DOHH2 (cell line): Measurements from ENCODE around the gene TYROBP.

ENCODE experiments used
- EZH2phosphoT487 ChIP-seq: fragments of 200-600 bp; sonication (generic); IDR thresholded peaks from 2 replicates; pipeline ENCODE4 v1.6.1; 2017; ENCODE audit warnings: borderline replicate concordance, mild to moderate bottlenecking, antibody characterized with exemption, low read length, moderate library complexity, mixed read lengths
- TF ChIP-seq, protein P1 (sequence below): fragments of 200-600 bp; sonication (generic); IDR thresholded peaks from one replicate; pipeline ENCODE4 v1.5.1; 2014; ENCODE audit warnings: antibody characterized with exemption, mild to moderate bottlenecking, low read depth, low read length; ENCODE audit not compliant: poor library complexity, severe bottlenecking

GRCh38 chr19:35889370-35890112 lies 18.6 kb downstream of the TYROBP start:
- TF ChIP-seq, protein P1, sequence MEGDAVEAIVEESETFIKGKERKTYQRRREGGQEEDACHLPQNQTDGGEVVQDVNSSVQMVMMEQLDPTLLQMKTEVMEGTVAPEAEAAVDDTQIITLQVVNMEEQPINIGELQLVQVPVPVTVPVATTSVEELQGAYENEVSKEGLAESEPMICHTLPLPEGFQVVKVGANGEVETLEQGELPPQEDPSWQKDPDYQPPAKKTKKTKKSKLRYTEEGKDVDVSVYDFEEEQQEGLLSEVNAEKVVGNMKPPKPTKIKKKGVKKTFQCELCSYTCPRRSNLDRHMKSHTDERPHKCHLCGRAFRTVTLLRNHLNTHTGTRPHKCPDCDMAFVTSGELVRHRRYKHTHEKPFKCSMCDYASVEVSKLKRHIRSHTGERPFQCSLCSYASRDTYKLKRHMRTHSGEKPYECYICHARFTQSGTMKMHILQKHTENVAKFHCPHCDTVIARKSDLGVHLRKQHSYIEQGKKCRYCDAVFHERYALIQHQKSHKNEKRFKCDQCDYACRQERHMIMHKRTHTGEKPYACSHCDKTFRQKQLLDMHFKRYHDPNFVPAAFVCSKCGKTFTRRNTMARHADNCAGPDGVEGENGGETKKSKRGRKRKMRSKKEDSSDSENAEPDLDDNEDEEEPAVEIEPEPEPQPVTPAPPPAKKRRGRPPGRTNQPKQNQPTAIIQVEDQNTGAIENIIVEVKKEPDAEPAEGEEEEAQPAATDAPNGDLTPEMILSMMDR, result no peak
- TF ChIP-seq EZH2phosphoT487, result no peak
